ENCODE measurements around the gene RNF14. TPM values are rescaled to one million over a fixed set of nuclear protein-coding genes. Genes with fewer than 3 reads are reported as not detected.

RNF14 gene
- total and polyA plus RNA-seq, 9 of the 15 experiments (the other 6 are each of a cell fraction or from before 2014, with no cell fraction given): 36.3 to 140 (median 75.1) TPM

DNA sequence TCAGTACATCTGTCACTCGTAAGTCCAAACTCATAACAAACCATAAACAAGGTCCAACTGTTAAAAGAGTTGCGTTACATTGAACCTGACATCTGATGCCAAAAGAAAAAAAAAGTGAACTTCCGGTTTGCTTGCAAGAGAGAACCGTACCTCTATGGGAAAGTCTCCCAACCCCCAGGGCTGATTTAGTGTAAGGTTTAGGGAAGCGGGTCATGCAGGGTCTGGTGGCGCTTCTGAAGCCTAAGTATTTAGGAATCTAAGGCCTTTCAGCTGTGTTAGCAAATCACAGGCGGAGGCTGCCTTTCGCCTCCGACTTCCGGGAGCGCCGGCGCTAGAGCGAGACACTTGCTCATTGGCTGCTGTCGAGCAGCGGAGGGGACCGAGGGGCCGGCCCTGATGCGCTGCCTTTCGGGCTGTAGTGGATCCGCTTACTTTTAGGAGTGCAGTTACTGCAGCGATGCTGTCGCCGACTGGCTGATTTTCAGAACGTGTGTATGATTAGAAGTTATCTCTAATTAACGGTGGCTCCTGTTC lies 55.9 kb downstream of the RNF14 start (continued):
- TF ChIP-seq, protein P1, sequence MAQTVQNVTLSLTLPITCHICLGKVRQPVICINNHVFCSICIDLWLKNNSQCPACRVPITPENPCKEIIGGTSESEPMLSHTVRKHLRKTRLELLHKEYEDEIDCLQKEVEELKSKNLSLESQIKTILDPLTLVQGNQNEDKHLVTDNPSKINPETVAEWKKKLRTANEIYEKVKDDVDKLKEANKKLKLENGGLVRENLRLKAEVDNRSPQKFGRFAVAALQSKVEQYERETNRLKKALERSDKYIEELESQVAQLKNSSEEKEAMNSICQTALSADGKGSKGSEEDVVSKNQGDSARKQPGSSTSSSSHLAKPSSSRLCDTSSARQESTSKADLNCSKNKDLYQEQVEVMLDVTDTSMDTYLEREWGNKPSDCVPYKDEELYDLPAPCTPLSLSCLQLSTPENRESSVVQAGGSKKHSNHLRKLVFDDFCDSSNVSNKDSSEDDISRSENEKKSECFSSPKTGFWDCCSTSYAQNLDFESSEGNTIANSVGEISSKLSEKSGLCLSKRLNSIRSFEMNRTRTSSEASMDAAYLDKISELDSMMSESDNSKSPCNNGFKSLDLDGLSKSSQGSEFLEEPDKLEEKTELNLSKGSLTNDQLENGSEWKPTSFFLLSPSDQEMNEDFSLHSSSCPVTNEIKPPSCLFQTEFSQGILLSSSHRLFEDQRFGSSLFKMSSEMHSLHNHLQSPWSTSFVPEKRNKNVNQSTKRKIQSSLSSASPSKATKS (CRISPR knock-in tag; IDR thresholded peaks at IDR 0.05): no peak
- TF ChIP-seq POLR2H (tag; IDR thresholded peaks at IDR 0.05; ENCODE audit: low read depth): peak; percentile 78
- TF ChIP-seq TAF9B (IDR thresholded peaks at IDR 0.05; ENCODE audit: partially characterized antibody): peak; percentile 46
- peak; percentile 79 for TF ChIP-seq POLR2A (conservative IDR thresholded peaks at IDR 0.05)
- 0 out of 2 replicates have a peak, but pooled peaks have one; percentile 21 for TF ChIP-seq SMAD3 (CRISPR knock-in tag; conservative IDR thresholded peaks at IDR 0.05)
- TF ChIP-seq ARNT (IDR thresholded peaks at IDR 0.05): 0 out of 4 replicates have a peak, but pooled peaks of 1 of the 2 experiments have one; percentile 78
- TF ChIP-seq ELF4 (CRISPR knock-in tag; IDR thresholded peaks at IDR 0.05): 0 out of 2 replicates have a peak, but pooled peaks have one; percentile 45
- TF ChIP-seq, protein P2, sequence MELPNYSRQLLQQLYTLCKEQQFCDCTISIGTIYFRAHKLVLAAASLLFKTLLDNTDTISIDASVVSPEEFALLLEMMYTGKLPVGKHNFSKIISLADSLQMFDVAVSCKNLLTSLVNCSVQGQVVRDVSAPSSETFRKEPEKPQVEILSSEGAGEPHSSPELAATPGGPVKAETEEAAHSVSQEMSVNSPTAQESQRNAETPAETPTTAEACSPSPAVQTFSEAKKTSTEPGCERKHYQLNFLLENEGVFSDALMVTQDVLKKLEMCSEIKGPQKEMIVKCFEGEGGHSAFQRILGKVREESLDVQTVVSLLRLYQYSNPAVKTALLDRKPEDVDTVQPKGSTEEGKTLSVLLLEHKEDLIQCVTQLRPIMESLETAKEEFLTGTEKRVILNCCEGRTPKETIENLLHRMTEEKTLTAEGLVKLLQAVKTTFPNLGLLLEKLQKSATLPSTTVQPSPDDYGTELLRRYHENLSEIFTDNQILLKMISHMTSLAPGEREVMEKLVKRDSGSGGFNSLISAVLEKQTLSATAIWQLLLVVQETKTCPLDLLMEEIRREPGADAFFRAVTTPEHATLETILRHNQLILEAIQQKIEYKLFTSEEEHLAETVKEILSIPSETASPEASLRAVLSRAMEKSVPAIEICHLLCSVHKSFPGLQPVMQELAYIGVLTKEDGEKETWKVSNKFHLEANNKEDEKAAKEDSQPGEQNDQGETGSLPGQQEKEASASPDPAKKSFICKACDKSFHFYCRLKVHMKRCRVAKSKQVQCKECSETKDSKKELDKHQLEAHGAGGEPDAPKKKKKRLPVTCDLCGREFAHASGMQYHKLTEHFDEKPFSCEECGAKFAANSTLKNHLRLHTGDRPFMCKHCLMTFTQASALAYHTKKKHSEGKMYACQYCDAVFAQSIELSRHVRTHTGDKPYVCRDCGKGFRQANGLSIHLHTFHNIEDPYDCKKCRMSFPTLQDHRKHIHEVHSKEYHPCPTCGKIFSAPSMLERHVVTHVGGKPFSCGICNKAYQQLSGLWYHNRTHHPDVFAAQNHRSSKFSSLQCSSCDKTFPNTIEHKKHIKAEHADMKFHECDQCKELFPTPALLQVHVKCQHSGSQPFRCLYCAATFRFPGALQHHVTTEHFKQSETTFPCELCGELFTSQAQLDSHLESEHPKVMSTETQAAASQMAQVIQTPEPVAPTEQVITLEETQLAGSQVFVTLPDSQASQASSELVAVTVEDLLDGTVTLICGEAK (IDR thresholded peaks at IDR 0.05): peak; percentile 88
- TF ChIP-seq, protein P2 (CRISPR knock-in tag; IDR thresholded peaks at IDR 0.05): no peak
- no peak for TF ChIP-seq CBFA2T2 (conservative IDR thresholded peaks at IDR 0.05)
- peak; percentile 74 for TF ChIP-seq CC2D1A (IDR thresholded peaks at IDR 0.05)
- peak; percentile 72; the same call in 1 of the 2 replicates for TF ChIP-seq ZBTB7A (IDR thresholded peaks at IDR 0.05; ENCODE audit: borderline replicate concordance, control insufficient read depth, low read depth, low read length)
- peak; percentile 44; the same call in 1 of the 2 replicates for TF ChIP-seq LEF1 (IDR thresholded peaks at IDR 0.05)
- peak; percentile 65 for TF ChIP-seq ZFX (CRISPR knock-in tag; IDR thresholded peaks at IDR 0.05)
- no peak for TF ChIP-seq POLR2AphosphoS2 (IDR thresholded peaks at IDR 0.05; ENCODE audit: low read length)
- no peak for TF ChIP-seq CHD4 (IDR thresholded peaks at IDR 0.05; ENCODE audit: insufficient read depth, insufficient replicate concordance, low read depth, low read length, poor library complexity, severe bottlenecking)

All from K562 (cell line).